HEK293 (cell line): Measurements from ENCODE around the gene YWHAB.

Experiments used
- REST ChIP-seq: fragments of 450-650 bp; formaldehyde crosslinking; IDR thresholded peaks from 2 replicates; pipeline ENCODE4 v1.5.1; 2016; ENCODE audit warnings: missing biosample characterization, missing genetic modification characterization
- TCF7L2 ChIP-seq: IDR thresholded peaks from 2 replicates; pipeline ENCODE4 v1.6.1; 2011; ENCODE audit warnings: low read depth, mild to moderate bottlenecking, inconsistent platforms, low read length, moderate library complexity, borderline replicate concordance
- ZNF354C ChIP-seq: fragments of 450-650 bp; formaldehyde crosslinking; IDR thresholded peaks from 2 replicates; pipeline ENCODE4 v1.5.1; 2016; ENCODE audit warnings: missing biosample characterization, missing genetic modification characterization, low read depth, borderline replicate concordance
- ZNF398 ChIP-seq: fragments of 450-650 bp; formaldehyde crosslinking; IDR thresholded peaks from 2 replicates; pipeline ENCODE4 v1.5.1; 2017; ENCODE audit warnings: missing biosample characterization, missing genetic modification characterization
- ZNF843 ChIP-seq: fragments of 450-650 bp; formaldehyde crosslinking; IDR thresholded peaks from 2 replicates; pipeline ENCODE4 v1.5.1; 2016; ENCODE audit warnings: missing biosample characterization, missing genetic modification characterization
- TF ChIP-seq, protein P1 (sequence below): fragments of 450-650 bp; formaldehyde crosslinking; IDR thresholded peaks from 2 replicates; pipeline ENCODE4 v1.5.1; 2016; ENCODE audit warnings: missing biosample characterization, missing genetic modification characterization

- TF ChIP-seq, protein P1, sequence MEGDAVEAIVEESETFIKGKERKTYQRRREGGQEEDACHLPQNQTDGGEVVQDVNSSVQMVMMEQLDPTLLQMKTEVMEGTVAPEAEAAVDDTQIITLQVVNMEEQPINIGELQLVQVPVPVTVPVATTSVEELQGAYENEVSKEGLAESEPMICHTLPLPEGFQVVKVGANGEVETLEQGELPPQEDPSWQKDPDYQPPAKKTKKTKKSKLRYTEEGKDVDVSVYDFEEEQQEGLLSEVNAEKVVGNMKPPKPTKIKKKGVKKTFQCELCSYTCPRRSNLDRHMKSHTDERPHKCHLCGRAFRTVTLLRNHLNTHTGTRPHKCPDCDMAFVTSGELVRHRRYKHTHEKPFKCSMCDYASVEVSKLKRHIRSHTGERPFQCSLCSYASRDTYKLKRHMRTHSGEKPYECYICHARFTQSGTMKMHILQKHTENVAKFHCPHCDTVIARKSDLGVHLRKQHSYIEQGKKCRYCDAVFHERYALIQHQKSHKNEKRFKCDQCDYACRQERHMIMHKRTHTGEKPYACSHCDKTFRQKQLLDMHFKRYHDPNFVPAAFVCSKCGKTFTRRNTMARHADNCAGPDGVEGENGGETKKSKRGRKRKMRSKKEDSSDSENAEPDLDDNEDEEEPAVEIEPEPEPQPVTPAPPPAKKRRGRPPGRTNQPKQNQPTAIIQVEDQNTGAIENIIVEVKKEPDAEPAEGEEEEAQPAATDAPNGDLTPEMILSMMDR (tag by site-specific recombination): no peak
- TF ChIP-seq REST (tag by site-specific recombination) (no peak), TCF7L2 (no peak), ZNF398 (tag by site-specific recombination) (no peak), ZNF354C (tag by site-specific recombination) (no peak), ZNF843 (no peak)
Observed at GRCh38 chr20:44917399-44917798, 31.9 kb downstream of the YWHAB start.
